Measurements from ENCODE around the gene GDPD5. TPM values are rescaled to one million over a fixed set of nuclear protein-coding genes. Genes with fewer than 3 reads are reported as not detected.

GDPD5 gene
- polyA plus RNA-seq, 1 experiment = 7.7 TPM

- no peak for DNase-seq (ENCODE audit: low read depth)
- ChIA-PET POLR2A (no interaction called here), CTCF (no interaction called here)
- Histone ChIP-seq H3K4me3 (ENCODE audit: low read depth, low read length) (no peak overlapping the region), H3K27me3 (ENCODE audit: control insufficient read depth, insufficient read depth, low read length) (no peaks in the 10 kb centered on the region), H3K36me3 (ENCODE audit: control insufficient read depth, insufficient read depth, low read length) (no peaks in the 10 kb centered on the region; the same call in 1 of the 2 replicates)
- TF ChIP-seq CTCF (IDR thresholded peaks at IDR 0.05; ENCODE audit: insufficient read depth, low read depth, low read length) = no peak
Measured at GRCh38 chr11:75477614-75477935, 48.2 kb downstream of the GDPD5 start.

DNA sequence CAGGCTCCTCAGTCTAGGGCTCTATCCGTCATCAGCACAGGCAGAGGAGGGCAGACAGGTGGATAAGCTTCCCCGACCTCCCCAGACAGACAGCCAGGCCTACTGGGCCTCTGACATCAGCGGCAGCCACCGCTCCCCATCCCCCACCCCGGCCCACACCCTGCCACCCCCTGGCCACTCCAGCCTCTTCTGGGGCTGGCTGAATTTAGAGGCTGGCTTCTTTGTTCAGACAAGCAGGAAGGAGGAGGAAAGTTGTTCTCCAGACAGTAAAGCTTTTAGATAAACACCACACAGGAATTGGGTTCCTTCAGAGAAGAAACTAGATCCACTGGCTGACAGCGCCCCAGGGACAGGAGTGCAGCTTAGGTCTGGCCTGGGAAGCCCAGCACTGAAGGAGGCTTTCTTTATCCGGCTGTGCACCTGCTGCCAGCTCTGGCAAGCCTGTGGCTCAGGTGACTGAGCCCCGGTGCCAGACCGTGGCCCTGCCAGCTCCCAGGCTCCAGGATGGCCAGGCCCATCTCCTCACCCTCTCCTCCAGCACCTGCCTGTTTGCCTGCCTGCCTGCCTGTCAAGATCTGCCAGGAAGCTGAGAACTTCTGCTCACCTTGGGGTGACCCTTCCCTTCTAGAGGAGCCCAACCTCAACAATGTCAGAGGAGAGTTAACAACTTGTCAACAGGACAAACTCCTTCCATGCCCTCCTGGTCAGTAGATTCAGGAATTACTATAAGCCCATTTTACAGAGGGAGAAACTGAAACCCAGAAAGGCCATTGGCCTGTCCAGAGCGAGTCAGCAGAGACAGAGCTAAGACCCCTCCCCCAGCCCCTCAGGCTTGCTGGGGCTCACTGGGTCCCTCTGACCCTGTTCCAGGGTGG, 48.8 kb downstream of the GDPD5 start:
- Histone ChIP-seq H3K4me3 (ENCODE audit: low read depth, low read length) (no peak overlapping the region), H3K27me3 (ENCODE audit: control insufficient read depth, insufficient read depth, low read length) (no peaks in the 10 kb centered on the region), H3K36me3 (ENCODE audit: control insufficient read depth, insufficient read depth, low read length) (no peaks in the 10 kb centered on the region; the same call in 1 of the 2 replicates)
- POLR2A ChIA-PET = interaction anchor here (0.5 to 0.6 kb wide), 2 partner anchors 12 to 169 kb away, joined by 3 to 4 read pairs; no protein-coding TSS in a partner anchor
- CTCF ChIA-PET = interaction anchor here (0.6 to 1.5 kb wide), 3 partner anchors 14 to 56 kb away, joined by 3 to 4 read pairs (median 4); no protein-coding TSS in a partner anchor
- no peak for TF ChIP-seq CTCF (IDR thresholded peaks at IDR 0.05; ENCODE audit: insufficient read depth, low read depth, low read length)
- DNase-seq (ENCODE audit: low read depth) = no peak

- TF ChIP-seq CTCF (IDR thresholded peaks at IDR 0.05; ENCODE audit: insufficient read depth, low read depth, low read length) = no peak
- H3K36me3 ChIP-seq (ENCODE audit: control insufficient read depth, insufficient read depth, low read length) = no peaks in the 10 kb centered on the region; the same call in 1 of the 2 replicates
- no peak overlapping the region for H3K4me3 ChIP-seq (ENCODE audit: low read depth, low read length)
- ChIA-PET CTCF (interaction anchor here (0.6 to 1.5 kb wide), 4 partner anchors 14 to 57 kb away, joined by 3 to 7 read pairs (median 4); no protein-coding TSS in a partner anchor), POLR2A (interaction anchor here (0.5 to 0.6 kb wide), 2 partner anchors 13 to 170 kb away, joined by 3 to 4 read pairs; no protein-coding TSS in a partner anchor)
- no peaks in the 10 kb centered on the region for H3K27me3 ChIP-seq (ENCODE audit: control insufficient read depth, insufficient read depth, low read length)
- DNase-seq (ENCODE audit: low read depth) = no peak
Measured at GRCh38 chr11:75475767-75476650, 49.7 kb downstream of the GDPD5 start.

DNA sequence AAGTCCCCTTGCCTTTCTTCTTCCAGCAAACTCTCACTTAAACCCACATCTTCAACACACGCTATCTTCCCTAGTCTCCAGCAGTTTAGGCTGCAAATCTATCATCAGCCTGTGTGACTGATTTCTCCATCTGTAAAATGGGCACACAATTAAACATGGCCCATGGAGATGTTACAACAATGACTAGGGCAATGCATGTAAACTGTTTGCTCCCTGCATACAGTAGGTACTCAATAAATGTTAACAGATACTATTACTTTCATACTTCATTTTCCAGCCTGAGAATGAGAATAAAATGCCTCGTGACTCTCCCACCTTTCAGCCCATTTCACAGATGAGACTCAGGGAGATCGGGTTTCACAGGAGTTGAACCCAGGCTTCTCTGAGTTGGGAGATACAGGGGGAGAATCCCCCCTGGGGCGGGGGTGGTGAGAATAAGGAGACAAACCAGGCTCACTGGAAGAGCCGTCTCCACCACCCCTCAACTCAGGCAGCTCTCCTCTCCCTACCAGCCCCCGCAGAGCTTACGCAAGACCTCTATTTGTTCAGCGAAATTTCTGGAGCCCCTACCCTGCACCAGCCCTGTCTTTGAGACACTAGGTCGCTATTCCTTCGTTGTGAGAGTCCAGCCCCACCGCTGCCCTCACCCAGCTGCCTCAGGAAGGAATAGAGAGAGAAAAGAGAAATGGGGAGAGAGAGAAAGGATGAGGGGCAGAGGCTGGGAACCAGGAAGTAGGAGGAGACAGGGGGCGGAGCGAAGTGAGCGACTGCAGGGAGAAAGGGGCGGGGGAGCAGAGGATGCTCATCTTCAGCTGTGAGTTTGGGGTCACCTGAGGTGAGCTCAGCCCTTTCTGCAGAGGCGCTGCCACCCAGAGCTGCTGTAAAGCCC, 50.6 kb downstream of the GDPD5 start:
- no peak for DNase-seq (ENCODE audit: low read depth)
- Histone ChIP-seq H3K27me3 (ENCODE audit: control insufficient read depth, insufficient read depth, low read length) (no peaks in the 10 kb centered on the region), H3K36me3 (ENCODE audit: control insufficient read depth, insufficient read depth, low read length) (no peaks in the 10 kb centered on the region; the same call in 1 of the 2 replicates), H3K4me3 (ENCODE audit: low read depth, low read length) (no peak overlapping the region)
- ChIA-PET CTCF (interaction anchor here (1.5 kb wide), 2 partner anchors 13 to 16 kb away, joined by 4 to 7 read pairs; no protein-coding TSS in a partner anchor), POLR2A (interaction anchor here (0.6 kb wide), 1 partner anchor 51 kb away, joined by 12 read pairs; the partner anchor contains the start of gene GDPD5)
- TF ChIP-seq CTCF (IDR thresholded peaks at IDR 0.05; ENCODE audit: insufficient read depth, low read depth, low read length) = no peak

Measured in BJ (cell line).